GM23338 (cell line): ENCODE results near the gene TEPSIN. TPM values are rescaled to one million over a fixed set of nuclear protein-coding genes. Genes with fewer than 3 reads are reported as not detected.

ENCODE experiments used
- ATAC-seq: fragments of 200-7000 bp; cut with Tn5 transposase; 3 replicates; pipeline ENCODE4 v1.9.1; 2020
- DNase-seq: peaks from one replicate; pipeline ENCODE4 v3.0.0-alpha.2; 2015; ENCODE audit warnings: low spot score
- H2AFZ ChIP-seq: fragments of 200-600 bp; sonication (generic); 2 replicates; pipeline ENCODE4 v1.8.0; 2016; ENCODE audit warnings: antibody characterized with exemption, mild to moderate bottlenecking, moderate library complexity
- H3F3A ChIP-seq: fragments of 200-600 bp; sonication (generic); replicated peaks from 2 replicates; pipeline ENCODE4 v1.8.0; 2017; ENCODE audit warnings: antibody characterized with exemption, mixed run types, low read depth
- H3K27ac ChIP-seq: fragments of 200-600 bp; sonication (generic); 2 replicates; pipeline ENCODE4 v1.6.1; 2016; ENCODE audit warnings: low read depth
- H3K27me3 ChIP-seq: fragments of 200-600 bp; sonication (generic); 2 replicates; pipeline ENCODE4 v1.8.0; 2016; ENCODE audit warnings: mild to moderate bottlenecking, mixed run types, moderate library complexity; ENCODE audit not compliant: insufficient read depth
- H3K36me3 ChIP-seq: fragments of 200-600 bp; sonication (generic); 2 replicates; pipeline ENCODE4 v1.8.0; 2016; ENCODE audit warnings: mild to moderate bottlenecking; ENCODE audit not compliant: insufficient read depth
- H3K4me1 ChIP-seq: fragments of 200-600 bp; sonication (generic); 2 replicates; pipeline ENCODE4 v1.8.0; 2016; ENCODE audit warnings: mild to moderate bottlenecking, moderate library complexity; ENCODE audit not compliant: insufficient read depth
- H3K4me2 ChIP-seq: fragments of 200-600 bp; sonication (generic); 2 replicates; pipeline ENCODE4 v1.7.1; 2017; ENCODE audit warnings: mixed run types
- H3K4me3 ChIP-seq: fragments of 200-600 bp; sonication (generic); 2 replicates; pipeline ENCODE4 v1.6.1; 2016; ENCODE audit warnings: mixed run types
- H3K79me2 ChIP-seq: fragments of 200-600 bp; sonication (generic); replicated peaks from 2 replicates; pipeline ENCODE4 v1.8.0; 2017; ENCODE audit warnings: mild to moderate bottlenecking; ENCODE audit not compliant: insufficient read depth
- H3K9me2 ChIP-seq: fragments of 200-600 bp; sonication (generic); 2 replicates; pipeline ENCODE4 v1.8.0; 2017; ENCODE audit not compliant: insufficient read depth
- H4K20me1 ChIP-seq: fragments of 200-600 bp; sonication (generic); replicated peaks from 2 replicates; pipeline ENCODE4 v1.8.0; 2017; ENCODE audit warnings: mild to moderate bottlenecking; ENCODE audit not compliant: insufficient read depth
- H3K27ac Mint-ChIP-seq: 2 replicates; pipeline ENCODE4 v1.8.0; 2020; ENCODE audit warnings: inconsistent platforms, mild to moderate bottlenecking, moderate library complexity, mixed read lengths
- H3K27me3 Mint-ChIP-seq: 3 replicates; pipeline ENCODE4 v1.8.0; 2022; ENCODE audit warnings: low read depth, mild to moderate bottlenecking, moderate library complexity, mixed read lengths, inconsistent platforms; ENCODE audit not compliant: insufficient read depth, poor library complexity
- H3K36me3 Mint-ChIP-seq: 3 replicates; pipeline ENCODE4 v1.8.0; 2021; ENCODE audit warnings: low read depth, mild to moderate bottlenecking, inconsistent platforms, moderate library complexity, mixed read lengths
- H3K4me1 Mint-ChIP-seq: 3 replicates; pipeline ENCODE4 v1.8.0; 2020; ENCODE audit warnings: mild to moderate bottlenecking, inconsistent platforms, mixed read lengths
- H3K4me3 Mint-ChIP-seq: 3 replicates; pipeline ENCODE4 v1.8.0; 2021; ENCODE audit warnings: moderate library complexity, mild to moderate bottlenecking, inconsistent platforms, mixed read lengths
- H3K9me3 Mint-ChIP-seq: 3 replicates; pipeline ENCODE4 v1.8.0; 2020; ENCODE audit warnings: moderate library complexity, mild to moderate bottlenecking, inconsistent platforms, mixed read lengths
- CREB1 ChIP-seq: fragments of 250-450 bp; sonication (Bioruptor Pico); IDR thresholded peaks from 2 replicates; pipeline ENCODE4 v1.5.0; 2020; ENCODE audit warnings: low read depth, mild to moderate bottlenecking, moderate library complexity
- ETS1 ChIP-seq: IDR thresholded peaks from 2 replicates; pipeline ENCODE4 v1.6.1; 2016; ENCODE audit warnings: antibody characterized with exemption
- EZH2 ChIP-seq: fragments of 200-600 bp; sonication (generic); IDR thresholded peaks from one replicate; pipeline ENCODE4 v1.8.0; 2017; ENCODE audit warnings: antibody characterized with exemption, mild to moderate bottlenecking, low read depth; ENCODE audit not compliant: unreplicated experiment
- EZH2phosphoT487 ChIP-seq: fragments of 200-600 bp; sonication (generic); IDR thresholded peaks from one replicate; pipeline ENCODE4 v1.8.1; 2018; ENCODE audit warnings: antibody characterized with exemption; ENCODE audit not compliant: unreplicated experiment
- JUNB ChIP-seq: IDR thresholded peaks from one replicate; pipeline ENCODE4 v1.6.1; 2016; ENCODE audit warnings: antibody characterized with exemption; ENCODE audit not compliant: unreplicated experiment
- NANOG ChIP-seq: IDR thresholded peaks from 2 replicates; pipeline ENCODE4 v1.6.1; 2016; ENCODE audit warnings: antibody characterized with exemption, borderline replicate concordance
- POLR2AphosphoS5 ChIP-seq: IDR thresholded peaks from 2 replicates; pipeline ENCODE4 v1.6.1; 2016; ENCODE audit warnings: antibody characterized with exemption, low read depth
- STAT1 ChIP-seq: IDR thresholded peaks from one replicate; pipeline ENCODE4 v1.6.1; 2016; ENCODE audit warnings: antibody characterized with exemption; ENCODE audit not compliant: unreplicated experiment
- ZNF114 ChIP-seq: fragments of 250-450 bp; sonication (Bioruptor Pico); IDR thresholded peaks from 2 replicates; pipeline ENCODE4 v1.5.0; 2020; ENCODE audit warnings: mild to moderate bottlenecking, moderate library complexity
- ZNF331 ChIP-seq: fragments of 250-450 bp; sonication (Bioruptor Pico); IDR thresholded peaks from 2 replicates; pipeline ENCODE4 v1.5.0; 2020; ENCODE audit warnings: low read depth, mild to moderate bottlenecking, moderate library complexity
- ZNF462 ChIP-seq: fragments of 250-450 bp; sonication (Bioruptor Pico); IDR thresholded peaks from 2 replicates; pipeline ENCODE4 v1.5.0; 2020; ENCODE audit warnings: mild to moderate bottlenecking, moderate library complexity
- polyA plus RNA-seq: library from polyadenylated mRNA; unstranded; fragments of >200 nt; fragmentation: Nextera tagmentation; extraction: Ambion mirVana; gene quantifications from 2 replicates; pipeline ENCODE4 v1.2.1, GENCODE V29; 2016
- total RNA-seq: library from RNA; depleted of rRNA; stranded (reverse); fragments of >200 nt; shearing (Covaris generic); gene quantifications from 2 replicates; pipeline ENCODE4 v1.2.3, GENCODE V29; 2014
- TF ChIP-seq, protein P1 (sequence below): IDR thresholded peaks from one replicate; pipeline ENCODE4 v1.6.1; 2018; ENCODE audit warnings: antibody characterized with exemption; ENCODE audit not compliant: unreplicated experiment
- TF ChIP-seq, protein P2 (sequence below), 2 experiments: fragments of 200-600 bp in 1 of 2; sonication (generic) in 1 of 2; conservative IDR thresholded peaks; 2 replicates each; pipeline versions ENCODE4 v1.5.1 to v1.6.1; 2016 to 2017; ENCODE audit warnings: antibody characterized with exemption in 2 of 2, low read depth in 2 of 2, mild to moderate bottlenecking in 2 of 2, moderate library complexity in 1 of 2

Gene TEPSIN
- total and polyA plus RNA-seq, 2 experiments from 2014 or later, result 4.4 to 25.3 TPM

DNA sequence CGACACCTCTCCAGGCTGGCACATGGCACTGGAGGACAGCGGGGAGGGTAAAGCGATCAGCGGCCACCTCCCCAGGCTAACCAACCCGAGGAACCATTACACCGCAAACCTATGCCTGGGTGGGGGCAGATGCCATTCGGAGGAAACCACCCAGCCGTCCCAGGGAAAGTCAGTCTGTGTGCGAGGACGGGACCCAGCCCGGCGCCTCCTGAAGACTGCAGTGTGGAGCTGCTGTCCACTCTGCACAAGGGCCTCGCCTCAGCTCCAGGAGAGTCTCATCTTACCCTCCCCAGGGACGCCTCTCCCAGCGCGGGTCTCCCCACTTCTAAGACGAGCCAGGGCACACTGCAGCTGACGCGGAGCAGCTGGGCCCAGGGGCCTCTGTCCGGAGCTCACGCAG lies 48.3 kb upstream of the TEPSIN start:
- no peak overlapping the region for H3K4me3 ChIP-seq
- no peak overlapping the region for H3K27ac ChIP-seq
- peaks cover 38% of the 10 kb centered on the region for H3K79me2 ChIP-seq
- H3K4me2 ChIP-seq, result no peak overlapping the region
- peaks cover 15% of the 10 kb centered on the region for H4K20me1 ChIP-seq
- no peaks in the 10 kb centered on the region for H3F3A ChIP-seq
- TF ChIP-seq CREB1 (CRISPR knock-in tag) (no peak), ZNF331 (CRISPR knock-in tag) (no peak), JUNB (no peak), NANOG (no peak), ETS1 (no peak), STAT1 (no peak), EZH2phosphoT487 (no peak), ZNF114 (CRISPR knock-in tag) (no peak), EZH2 (no peak), POLR2AphosphoS5 (no peak), ZNF462 (no peak)
- TF ChIP-seq, protein P1, sequence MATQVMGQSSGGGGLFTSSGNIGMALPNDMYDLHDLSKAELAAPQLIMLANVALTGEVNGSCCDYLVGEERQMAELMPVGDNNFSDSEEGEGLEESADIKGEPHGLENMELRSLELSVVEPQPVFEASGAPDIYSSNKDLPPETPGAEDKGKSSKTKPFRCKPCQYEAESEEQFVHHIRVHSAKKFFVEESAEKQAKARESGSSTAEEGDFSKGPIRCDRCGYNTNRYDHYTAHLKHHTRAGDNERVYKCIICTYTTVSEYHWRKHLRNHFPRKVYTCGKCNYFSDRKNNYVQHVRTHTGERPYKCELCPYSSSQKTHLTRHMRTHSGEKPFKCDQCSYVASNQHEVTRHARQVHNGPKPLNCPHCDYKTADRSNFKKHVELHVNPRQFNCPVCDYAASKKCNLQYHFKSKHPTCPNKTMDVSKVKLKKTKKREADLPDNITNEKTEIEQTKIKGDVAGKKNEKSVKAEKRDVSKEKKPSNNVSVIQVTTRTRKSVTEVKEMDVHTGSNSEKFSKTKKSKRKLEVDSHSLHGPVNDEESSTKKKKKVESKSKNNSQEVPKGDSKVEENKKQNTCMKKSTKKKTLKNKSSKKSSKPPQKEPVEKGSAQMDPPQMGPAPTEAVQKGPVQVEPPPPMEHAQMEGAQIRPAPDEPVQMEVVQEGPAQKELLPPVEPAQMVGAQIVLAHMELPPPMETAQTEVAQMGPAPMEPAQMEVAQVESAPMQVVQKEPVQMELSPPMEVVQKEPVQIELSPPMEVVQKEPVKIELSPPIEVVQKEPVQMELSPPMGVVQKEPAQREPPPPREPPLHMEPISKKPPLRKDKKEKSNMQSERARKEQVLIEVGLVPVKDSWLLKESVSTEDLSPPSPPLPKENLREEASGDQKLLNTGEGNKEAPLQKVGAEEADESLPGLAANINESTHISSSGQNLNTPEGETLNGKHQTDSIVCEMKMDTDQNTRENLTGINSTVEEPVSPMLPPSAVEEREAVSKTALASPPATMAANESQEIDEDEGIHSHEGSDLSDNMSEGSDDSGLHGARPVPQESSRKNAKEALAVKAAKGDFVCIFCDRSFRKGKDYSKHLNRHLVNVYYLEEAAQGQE, result no peak
- TF ChIP-seq, protein P2, sequence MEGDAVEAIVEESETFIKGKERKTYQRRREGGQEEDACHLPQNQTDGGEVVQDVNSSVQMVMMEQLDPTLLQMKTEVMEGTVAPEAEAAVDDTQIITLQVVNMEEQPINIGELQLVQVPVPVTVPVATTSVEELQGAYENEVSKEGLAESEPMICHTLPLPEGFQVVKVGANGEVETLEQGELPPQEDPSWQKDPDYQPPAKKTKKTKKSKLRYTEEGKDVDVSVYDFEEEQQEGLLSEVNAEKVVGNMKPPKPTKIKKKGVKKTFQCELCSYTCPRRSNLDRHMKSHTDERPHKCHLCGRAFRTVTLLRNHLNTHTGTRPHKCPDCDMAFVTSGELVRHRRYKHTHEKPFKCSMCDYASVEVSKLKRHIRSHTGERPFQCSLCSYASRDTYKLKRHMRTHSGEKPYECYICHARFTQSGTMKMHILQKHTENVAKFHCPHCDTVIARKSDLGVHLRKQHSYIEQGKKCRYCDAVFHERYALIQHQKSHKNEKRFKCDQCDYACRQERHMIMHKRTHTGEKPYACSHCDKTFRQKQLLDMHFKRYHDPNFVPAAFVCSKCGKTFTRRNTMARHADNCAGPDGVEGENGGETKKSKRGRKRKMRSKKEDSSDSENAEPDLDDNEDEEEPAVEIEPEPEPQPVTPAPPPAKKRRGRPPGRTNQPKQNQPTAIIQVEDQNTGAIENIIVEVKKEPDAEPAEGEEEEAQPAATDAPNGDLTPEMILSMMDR (conservative IDR thresholded peaks at IDR 0.05; ENCODE audit: low read depth in 2 of 2), result no peak
- no peak overlapping the region for H2AFZ ChIP-seq
- H3K4me1 ChIP-seq, result no peaks in the 10 kb centered on the region
- H3K27ac Mint-ChIP-seq, result no peak overlapping the region
- DNase-seq (no peak), ATAC-seq (no peak)
- no peaks in the 10 kb centered on the region for H3K27me3 ChIP-seq
- H3K9me2 ChIP-seq, result no peaks in the 10 kb centered on the region
- peaks cover 7% of the 10 kb centered on the region for H3K4me1 Mint-ChIP-seq
- H3K9me3 Mint-ChIP-seq, result no peaks in the 10 kb centered on the region
- H3K36me3 Mint-ChIP-seq, result peaks cover 12% of the 10 kb centered on the region
- H3K27me3 Mint-ChIP-seq, result peaks cover 8% of the 10 kb centered on the region
- H3K4me3 Mint-ChIP-seq, result no peak overlapping the region
- no peaks in the 10 kb centered on the region; the same call in 1 of the 2 replicates for H3K36me3 ChIP-seq
